HK-2 (cell line): ENCODE results near the gene CCDC154.

Source experiments
- DNase-seq: peaks from one replicate; pipeline ENCODE4 v3.0.0-alpha.2; 2018; ENCODE audit not compliant: unreplicated experiment

CCDC154 gene

DNA sequence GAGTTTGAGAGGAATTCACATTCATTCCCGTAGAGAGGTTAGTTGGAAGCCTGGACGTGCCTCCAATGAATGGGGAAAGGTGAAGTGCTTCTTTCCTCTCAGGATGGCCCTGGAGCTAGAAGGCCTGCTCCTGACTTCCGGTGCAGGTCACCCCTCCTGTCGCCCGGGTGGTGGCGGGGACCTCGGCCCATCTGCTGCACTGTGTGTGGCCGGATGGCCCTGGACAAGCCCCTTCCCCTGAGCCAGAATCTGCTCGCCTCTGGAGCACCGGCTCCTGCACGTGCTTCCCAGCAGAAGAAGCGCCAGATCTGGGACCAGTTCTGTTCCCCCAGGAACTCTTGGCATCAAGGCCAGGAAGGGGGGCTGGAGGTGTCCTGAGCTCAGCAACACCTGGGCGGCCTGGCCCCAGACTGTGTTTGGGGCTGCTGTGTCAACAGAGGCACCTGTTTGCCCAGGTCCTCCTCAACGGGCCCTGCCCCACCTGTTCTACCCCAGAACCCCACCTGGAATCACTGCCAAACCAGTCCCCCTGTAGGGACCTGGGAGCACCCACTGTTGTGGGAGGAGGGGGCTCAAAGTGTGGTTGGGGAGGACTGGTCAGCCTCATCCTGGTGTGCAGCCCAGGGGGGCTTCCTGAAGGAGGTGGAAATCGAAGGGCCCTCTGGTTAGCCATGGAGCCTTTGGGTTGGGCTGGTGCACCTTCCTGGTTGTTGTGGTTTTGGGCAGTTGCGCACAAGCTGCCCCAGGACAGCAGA lies 18.6 kb downstream of the CCDC154 start:
- DNase-seq = no peak

DNA sequence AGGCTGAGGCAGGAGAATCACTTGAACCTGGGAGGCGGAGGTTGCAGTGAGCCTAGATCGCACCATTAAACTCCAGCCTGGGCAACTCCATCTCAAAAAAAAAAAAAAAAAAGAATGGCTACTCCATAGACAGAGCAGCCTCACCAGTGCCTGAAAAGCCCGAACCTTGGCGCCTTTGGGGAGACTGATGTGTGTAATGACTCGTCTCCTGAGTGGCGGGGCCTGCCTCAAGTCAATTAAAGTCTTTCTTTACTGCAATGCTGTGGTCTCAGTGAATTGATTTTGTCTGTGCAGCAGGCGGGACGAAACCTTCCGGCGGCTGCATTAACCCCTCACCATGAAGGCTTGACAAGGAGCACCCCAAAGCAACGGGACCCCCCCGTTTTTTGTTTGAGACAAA lies 20.3 kb downstream of the CCDC154 start:
- DNase-seq = no peak

DNA sequence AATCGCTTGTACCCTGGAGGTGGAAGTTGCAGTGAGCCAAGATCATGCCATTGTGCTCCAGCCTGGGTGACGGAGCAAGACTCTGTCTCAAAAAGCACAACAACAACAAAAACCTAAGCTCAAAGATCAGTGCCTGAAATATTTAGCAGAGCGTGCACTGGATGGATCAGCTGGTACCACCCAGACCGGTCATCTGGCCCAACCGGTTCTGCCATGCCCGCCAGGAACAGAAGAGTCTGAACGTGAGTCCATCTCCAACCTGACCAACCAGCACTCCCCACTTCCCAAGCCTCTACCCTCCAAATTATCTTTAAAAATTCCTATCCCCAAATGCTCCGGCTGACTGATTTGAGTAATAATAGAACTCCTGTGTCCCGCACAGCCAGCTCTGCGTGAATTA lies 22.3 kb downstream of the CCDC154 start:
- no peak for DNase-seq

DNA sequence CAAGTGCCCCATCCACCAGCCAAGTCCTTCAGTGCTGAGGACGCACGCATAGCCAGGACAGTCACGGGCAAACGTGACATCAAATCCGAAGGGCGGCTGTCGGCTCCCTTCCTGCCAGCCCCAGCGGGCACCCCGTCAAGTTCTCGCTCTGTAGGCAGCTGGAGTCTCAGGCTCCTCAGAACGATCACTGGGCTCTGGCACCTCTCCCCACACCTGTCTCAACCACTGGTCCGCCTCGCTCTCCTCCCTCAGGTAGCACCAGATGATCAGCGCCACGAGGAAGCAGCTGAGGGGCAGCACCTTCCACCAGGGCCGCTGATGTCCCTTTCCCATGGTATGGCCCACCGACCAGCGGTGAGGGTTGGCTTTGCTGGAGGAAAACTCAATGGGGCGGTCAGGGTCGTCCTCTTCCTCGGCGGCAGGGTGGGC lies 24.2 kb downstream of the CCDC154 start:
- DNase-seq = no peak

DNA sequence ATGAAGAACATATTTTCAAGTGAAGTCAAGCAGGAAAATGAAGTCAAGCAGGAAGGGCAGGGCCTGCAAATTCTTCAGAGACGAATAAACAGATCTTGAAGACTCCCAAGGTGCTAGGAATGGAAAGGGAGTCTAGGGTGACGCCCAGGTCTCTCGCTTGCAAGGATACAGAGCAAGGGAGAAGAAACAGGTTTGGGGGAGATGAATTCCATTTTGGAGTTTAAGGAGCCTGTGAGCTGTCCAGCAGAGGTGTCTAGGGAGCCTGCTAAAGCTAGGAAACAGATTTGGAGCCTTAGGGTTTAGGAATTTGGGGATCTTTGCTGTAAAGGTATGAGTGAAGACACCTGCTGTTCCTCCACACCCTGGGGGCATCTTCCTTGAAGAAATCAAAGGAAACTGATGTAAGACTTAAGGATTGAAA lies 27.8 kb downstream of the CCDC154 start:
- no peak for DNase-seq

DNA sequence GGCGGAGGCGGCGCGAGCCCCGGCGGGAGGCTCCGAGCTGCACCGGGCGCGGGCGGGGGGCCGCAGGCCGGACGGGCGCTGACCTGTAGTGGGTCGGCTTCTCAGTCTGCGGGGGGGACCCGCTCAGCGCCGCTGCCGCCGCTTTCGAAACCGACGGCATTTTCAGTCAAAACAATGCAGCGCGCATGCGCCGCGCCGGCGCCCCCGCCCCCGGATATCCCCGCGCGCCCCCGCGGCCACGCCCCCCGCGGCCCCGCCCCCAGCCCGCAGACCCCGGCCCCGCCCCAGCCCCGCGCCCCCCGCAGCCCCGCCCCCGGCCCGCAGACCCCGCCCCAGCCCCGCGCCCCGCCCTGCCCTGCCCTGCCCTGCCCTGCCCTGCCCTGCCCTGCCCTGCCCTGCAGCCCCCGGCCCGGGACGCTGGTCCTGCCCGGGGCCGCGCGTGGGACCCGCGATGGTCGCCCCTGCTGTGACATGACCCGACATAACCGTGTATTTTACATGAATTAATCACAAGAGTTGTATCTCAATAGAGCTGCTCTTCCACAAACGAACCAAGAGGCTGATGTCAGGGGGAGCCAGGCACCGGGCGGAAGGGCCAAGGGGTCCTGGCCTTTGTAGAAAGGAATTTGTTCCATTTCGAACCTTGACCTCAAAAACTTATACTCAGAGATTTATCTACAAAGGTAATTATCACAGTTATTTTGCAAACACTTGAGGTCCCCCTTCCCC lies 29.7 kb downstream of the CCDC154 start, which contains the start of gene UNKL:
TSS of gene UNKL (minus strand) at position 173 of the 729 bp plus-strand sequence. CDS start at position 160, 13 bp downstream.
- peak; percentile 42 for DNase-seq

DNA sequence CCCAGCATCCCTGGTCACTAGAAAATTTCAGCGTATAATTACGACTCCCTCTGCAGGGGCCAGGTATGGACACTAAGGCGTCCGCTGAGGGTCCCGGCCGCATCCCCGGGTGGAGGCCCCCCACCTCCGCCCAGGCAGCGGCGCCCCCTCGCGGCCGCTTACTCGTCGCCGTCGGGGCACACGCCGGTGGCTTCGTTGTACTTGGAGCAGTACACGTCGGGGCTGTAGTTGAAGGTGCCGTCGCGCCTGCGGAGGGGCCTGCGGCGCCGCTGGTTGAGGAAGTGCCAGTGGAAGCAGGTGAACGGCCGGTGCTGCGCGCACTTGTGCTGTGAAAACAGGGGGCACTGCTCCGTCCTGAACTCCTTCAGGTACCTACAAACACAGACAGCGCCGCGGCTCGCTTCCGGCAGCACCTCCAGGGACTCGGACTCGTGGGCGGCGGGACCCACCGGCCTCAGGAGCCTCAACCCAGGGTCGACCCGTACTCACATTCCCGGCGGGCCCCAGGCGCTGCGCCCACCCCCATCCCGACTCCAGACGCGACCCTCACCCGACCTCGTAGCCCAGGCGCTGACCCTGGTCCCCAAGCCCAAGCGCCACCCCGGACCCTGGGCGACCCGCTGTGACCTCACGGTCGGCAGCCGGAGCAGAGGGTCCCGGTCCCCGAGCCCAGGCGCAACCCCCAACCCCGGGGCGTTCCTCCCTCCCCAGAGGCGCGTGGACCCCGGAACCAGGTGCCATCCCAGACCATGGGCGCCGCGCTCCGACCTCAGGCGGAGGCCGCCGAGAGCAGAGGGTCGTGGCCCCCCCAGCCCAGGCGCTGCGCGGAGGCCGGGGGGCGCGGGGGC lies 30.4 kb downstream of the CCDC154 start:
- DNase-seq = no peak

DNA sequence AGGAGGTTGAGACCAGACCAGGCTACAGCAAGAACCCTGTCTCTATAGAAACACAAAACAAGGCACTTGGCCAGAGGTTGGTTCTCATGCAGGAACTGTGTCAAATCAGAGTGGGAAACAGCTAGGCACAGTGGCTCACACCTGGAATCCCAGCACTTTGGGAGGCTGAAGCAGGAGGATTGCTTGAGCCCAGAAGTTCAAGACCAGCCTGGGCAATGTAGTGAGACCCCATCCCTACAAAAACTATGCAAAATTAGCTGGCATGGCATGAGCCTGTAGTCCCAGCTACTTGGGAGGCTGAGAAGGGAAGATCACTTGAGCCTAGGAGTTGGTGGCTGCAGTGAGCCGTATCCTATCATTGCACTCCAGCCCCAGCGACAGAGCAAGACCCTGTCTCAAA lies 31.5 kb downstream of the CCDC154 start:
- no peak for DNase-seq

DNA sequence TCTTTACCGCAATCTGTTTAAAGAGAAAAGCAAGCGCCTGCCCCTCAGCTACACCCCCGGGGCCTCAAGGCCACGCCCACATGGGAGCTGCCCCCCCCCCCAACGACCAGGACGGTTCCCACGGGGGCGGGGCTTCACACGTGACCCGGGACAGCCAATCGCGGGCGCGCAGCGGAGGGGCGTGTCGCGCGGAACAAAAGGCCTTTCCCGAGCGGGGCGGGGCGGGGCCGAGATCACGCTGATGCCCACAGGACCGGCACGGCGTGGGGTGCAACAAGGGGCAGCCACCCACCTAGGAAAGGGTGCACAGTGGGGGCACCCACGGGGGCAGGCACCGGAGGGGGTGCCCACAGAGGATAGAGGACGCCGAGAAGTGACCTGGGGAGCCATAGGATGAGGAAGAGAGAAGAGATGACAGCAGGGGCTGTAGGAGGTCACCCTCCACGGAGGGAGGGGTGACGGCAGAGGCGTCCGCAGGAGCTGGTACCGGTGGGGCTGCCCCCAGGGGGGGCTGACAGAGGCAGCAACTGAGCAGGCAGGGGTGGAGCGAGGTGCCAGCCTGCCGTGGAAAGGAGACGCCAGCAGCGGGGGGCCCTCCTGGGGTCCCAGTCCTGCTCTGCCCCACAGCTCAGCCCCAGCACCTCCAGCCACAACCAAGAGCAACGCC lies 36.1 kb downstream of the CCDC154 start:
- peak; percentile 87 for DNase-seq

DNA sequence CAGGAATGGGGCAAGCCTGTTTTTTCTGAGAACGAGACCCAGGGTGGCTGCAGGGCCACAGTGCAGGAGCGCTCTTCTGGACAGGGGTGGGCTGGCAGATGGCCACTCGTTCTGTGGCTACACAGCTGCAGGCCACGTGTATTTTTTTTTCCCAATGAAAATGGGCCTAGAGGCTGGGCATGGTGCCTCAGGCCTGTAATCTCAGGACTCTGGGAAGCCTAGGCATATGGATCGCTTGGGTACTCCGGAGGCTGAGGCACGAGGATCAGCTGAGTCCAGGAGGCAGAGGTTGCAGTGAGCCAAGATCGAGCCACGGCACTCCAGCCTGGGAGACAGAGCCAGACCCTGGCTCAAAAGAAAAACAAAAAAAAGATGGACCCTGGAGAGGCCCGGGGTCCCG lies 36.6 kb downstream of the CCDC154 start:
- no peak for DNase-seq

DNA sequence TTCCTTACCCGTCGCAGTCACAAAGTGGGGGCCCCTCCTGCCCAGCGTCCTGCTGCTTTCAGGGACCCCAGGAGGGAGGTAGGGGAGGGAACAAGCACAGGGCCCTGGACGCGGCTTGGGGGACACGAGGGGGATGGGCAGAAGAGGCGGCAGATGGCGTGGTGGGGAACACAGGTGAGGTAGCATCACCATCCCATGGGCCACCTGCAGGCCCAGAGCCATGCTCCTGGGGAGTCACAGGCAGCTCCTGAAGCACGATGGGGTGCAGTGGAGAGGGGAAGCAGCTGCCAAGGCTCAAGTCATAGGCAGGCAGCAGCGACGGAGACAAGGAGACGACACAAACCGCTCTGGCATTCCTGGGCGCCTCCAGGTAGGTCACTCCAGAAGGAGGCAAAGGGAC lies 40.6 kb downstream of the CCDC154 start:
- no peak for DNase-seq

DNA sequence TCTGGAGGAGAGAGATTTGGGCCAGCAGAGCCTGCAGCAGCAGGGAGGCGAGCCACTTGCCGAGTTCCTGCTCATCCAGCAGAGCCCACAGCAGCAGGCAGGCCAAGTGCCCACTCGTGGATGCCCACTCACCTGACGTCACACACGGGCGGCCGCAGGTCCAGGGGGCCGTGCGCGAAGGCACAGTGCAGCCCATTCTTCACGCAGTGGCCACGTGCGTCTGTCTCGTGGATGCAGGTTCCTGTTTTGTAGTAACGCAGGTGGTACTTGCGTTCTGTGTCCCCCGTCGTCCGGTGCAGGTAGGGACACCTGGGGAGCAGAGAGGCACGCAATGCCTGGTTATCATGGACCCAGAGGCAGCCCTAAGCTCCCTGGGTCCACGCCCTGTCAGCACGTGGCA lies 41.3 kb downstream of the CCDC154 start:
- no peak for DNase-seq

DNA sequence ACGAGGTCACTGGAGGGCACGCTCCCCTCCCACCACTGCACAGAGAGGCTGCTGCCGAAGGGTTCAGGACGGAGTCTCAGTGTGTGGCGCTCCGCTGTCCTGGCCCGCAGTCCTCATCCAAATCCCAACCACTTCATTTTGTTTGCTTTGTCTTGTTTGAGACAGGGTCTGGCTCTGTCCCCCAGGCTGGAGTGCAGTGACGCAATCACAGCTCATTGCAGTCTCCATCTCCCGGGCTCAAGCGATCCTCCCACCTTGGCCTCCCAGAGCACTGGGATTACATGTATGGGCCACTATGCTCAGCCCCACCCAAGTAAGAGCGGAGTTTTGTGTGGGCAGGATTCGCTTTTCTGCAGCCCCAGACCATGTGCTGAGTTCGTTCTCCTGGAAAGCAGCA lies 42.6 kb downstream of the CCDC154 start:
- no peak for DNase-seq

DNA sequence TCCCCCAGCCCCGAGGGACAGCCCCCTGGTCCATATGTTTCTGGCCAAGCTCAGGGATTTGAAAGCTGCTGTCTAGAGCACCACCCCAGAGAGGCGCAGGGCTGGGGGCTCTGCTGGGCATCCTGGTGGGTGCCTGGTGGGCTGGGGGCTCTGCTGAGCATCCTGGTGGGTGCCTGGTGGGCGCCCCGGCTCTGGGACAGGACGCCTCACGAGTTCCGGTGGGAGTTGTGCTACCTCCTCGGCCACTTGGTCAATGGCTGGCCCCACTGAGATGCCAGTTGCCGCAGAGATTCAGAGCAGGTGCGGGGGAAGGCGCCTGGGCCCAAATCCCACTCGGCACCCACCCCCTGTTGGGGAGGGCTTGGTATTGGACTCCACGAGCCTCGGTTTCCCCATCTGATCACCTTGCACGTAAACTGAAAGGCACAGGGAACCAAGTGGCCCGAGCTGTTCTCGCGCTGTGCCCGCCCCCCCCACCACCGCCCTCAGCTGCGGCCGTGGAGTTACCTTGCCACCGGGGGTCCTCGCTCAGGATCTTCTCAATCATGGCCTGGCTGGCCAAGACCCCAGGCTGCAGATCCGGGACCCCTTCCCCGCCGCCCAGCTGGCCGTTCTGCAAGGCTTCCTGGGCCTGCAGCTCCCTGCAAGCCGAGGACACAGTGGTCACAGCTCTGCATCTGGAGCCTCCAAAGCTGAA lies 43.1 kb downstream of the CCDC154 start:
- DNase-seq = no peak

DNA sequence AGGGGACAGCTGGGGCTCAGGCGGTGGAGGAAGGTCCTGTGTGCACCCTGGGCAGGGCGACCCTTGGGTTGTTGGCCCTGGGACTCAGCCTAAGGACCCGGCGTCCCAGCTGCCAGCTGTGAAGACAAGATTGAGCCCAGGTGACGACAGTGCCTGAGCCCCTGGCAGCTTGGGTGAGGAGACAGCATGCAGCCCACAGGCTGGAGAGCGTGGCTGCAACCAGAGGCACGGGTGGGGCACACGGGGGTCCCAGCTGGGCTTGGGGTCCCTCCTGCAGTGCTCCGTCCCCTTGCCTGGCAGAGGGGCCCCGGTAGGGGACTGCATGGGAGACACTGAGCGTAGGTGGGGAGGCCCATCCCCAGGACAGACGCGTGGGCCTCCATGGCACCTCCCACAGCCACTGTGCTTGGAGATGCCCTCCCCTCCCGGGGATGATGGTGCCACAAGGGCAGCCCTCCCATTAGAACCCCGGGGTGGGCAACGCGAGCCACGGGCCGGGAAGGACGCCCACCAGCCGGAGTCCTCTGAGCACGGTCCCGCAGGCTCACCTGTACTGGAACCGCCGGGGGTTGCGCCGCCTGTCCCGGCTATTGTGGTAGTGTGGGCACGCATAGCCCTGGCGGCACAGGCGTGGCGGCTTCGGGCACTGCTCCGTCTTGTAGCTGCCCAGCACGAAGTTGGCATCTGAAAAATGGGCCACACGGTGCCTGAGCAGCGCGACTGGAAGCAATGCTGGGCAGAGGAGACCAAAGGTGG lies 45.4 kb downstream of the CCDC154 start:
- no peak for DNase-seq

DNA sequence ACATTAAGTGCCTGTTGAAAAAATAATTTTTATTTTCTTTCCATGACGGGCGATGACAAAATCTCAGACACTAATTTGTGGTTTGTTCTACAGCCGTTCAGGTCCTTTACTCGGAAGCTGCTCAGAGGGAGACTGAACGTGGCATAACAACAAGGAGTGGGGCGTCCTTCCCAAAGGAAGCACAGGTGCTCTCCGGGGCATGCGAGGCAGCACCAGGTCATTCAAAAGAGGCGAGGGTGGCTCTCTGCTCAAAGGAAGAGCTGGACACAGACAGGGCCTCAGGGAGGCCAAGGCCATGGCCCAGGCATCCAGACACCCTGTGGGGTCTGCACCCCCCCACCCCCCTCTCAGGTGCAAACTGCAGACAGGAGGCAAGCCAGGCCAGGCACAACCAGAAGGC lies 46.0 kb downstream of the CCDC154 start:
- no peak for DNase-seq

DNA sequence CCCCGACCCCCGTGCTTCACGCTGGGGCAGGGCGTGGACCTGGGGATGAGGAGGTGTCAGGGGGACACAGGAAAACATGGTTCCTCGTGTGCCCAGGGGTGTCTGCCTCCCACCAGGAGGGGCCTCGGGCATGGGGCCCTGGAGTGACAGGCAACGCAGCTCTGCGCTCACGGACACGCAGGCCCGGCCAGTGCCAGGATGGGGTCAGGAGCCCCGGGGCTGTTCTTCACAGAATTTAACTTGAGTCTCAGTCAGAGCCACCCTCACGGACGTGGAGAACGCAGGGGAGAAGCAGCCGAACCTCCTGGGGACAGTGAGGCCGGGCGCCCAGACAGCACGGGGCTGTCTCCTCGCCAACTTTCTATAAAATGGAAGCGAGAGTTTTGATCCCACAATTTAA lies 46.6 kb downstream of the CCDC154 start:
- no peak for DNase-seq

DNA sequence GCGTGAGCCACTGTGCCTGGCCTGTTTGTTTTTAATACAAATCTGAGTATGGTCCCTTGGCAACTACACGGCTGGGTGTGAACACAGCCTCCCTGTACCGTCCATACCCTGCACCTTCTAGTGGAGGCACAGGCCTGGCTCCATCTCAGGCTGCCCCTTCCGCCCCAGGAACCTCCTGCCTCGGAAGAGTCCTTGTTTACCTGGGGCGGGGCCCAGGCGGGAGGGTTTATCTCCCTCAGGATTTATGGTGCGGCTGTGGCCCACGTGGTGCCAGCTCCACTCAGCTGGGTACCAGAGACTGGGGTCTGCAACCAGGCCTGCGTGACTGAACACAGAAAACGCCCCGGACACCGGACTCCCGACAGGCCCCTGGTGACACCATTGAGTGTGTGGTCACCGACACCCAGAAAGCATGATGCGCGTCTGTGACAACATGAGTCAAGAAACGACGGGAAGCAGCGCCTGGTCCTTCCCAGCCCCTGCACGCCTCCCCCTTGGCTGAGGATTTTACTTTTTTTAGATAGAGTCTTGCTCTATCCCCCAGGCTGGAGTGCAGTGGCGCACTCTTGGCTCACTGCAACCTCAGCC lies 48.8 kb downstream of the CCDC154 start:
- no peak for DNase-seq

DNA sequence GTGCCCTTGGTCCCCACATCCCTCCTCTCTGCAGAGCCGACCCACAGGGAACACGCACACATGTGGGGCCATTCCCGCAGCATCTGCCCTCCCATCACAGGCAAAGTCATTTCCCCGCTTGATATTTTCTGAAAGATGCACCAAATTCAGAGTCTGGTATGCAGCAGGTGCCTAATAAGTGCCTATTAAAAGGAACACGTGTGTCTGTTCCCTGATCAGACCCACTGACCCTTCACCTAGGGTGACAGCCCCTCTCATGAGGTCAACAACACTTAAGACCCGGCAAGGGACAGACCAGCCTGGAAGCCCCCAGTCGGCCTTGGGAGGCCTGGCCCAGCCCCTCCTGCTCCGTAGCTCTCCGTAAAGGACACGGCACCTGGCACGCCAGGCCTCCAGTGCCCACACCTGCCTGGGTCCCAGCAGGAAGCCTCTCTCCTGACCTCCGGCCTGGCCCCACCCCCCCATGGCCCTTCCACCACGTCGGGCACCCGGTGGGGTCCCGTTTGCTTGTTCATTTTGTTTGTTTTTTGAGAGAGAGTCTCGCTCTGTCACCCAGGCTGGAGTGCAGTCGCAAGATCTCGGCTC lies 49.9 kb downstream of the CCDC154 start:
- no peak for DNase-seq
